ENCODE data around the gene LAMC1. TPM values are rescaled to one million over a fixed set of nuclear protein-coding genes. Genes with fewer than 3 reads are reported as not detected.

Gene LAMC1
- total RNA-seq, result 414 and 644 TPM in 2 replicates

GRCh38 chr1:183023146-183023600, at the start of gene LAMC1:
LAMC1 (plus strand) TSS chr1:183023420; CDS start chr1:183023717, 297 bp downstream.

DNA sequence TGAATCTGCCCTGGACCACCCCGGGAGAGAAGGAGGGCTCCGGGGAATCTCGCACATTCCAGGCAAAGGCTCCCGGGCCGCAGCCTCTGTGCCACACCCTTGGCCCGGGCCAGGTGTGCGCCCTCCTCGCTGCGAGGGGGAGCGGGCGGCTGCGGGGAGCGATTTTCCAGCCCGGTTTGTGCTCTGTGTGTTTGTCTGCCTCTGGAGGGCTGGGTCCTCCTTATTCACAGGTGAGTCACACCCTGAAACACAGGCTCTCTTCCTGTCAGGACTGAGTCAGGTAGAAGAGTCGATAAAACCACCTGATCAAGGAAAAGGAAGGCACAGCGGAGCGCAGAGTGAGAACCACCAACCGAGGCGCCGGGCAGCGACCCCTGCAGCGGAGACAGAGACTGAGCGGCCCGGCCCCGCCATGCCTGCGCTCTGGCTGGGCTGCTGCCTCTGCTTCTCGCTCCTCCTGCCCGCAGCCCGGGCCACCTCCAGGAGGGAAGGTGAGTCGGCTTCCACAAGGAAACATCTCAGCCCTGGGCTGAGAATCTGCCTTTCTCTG, 162.8 kb downstream of the LAMC1 start, which contains the start of gene LAMC2:
LAMC2 (plus strand) TSS at position 324 of the 550 bp plus-strand sequence; CDS start at position 413, 89 bp downstream.

Other genes with a start within 250 kb of the LAMC1 start
- gene NPL, start 233.6 kb upstream of the LAMC1 start, total RNA-seq, result 0.54 and 1.0 TPM in 2 replicates
- gene DHX9, start 184.1 kb upstream of the LAMC1 start, total RNA-seq, result 184 and 231 TPM in 2 replicates
- not detected in 2 replicates for gene SHCBP1L, start 70.3 kb upstream of the LAMC1 start, total RNA-seq
- gene LAMC2, start 162.8 kb downstream of the LAMC1 start, total RNA-seq, result 0.47 and 0.99 TPM in 2 replicates

All from endothelial cell of coronary artery (primary cell).